GM12874 (cell line): Measurements from ENCODE around the gene DCST2.

ENCODE experiments used
- CTCF ChIP-seq: IDR thresholded peaks from 2 replicates; pipeline ENCODE4 v1.5.1; 2011; ENCODE audit warnings: low read depth, mild to moderate bottlenecking, control low read depth, low read length, moderate library complexity; ENCODE audit not compliant: insufficient read depth

DCST2 gene

GRCh38 chr1:155035936-155036335, 2.4 kb upstream of the DCST2 start:
- no peak for TF ChIP-seq CTCF

DNA sequence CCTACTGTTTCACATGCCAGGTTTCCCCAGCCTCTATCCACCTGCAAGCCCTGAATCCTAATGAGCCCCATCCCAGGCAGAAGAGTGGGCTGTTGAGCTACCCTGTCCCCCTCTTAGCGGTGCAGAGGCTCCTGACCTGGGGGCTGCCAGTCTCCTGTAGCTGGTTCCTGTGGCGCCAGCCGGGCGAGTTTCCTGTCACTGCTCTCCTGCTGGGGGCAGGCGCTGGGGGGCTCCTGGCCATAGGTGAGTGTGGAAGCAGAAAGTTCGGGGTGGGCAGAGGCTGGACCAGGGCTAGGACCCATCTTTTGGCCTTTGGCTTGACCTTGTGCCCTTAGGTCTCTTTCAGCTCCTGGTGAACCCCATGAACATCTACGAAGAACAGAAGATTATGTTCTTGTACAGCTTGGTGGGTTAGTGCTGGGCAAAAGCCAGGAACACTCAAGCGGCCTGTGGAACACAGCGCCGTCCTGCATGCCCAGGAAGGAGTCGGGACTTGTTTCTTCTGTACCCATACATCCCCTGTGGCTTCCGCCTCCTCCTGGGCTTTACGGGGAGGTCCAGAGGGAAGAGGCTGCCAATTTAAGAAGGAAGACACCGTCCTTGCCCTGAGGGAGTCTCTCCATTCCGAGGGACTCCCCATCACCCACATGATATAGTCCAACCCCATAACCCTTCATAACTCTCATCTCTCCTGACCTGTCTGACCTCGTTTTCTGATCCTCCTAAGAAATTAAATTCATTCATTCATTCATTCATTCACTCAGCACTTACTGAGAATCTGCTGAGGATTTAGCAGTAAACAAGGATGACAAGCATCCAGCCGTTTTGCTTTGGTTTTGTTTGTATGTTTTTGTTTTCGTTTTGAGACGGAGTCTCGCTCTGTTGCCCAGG, 982 bp upstream of the DCST2 start:
- no peak for TF ChIP-seq CTCF

DNA sequence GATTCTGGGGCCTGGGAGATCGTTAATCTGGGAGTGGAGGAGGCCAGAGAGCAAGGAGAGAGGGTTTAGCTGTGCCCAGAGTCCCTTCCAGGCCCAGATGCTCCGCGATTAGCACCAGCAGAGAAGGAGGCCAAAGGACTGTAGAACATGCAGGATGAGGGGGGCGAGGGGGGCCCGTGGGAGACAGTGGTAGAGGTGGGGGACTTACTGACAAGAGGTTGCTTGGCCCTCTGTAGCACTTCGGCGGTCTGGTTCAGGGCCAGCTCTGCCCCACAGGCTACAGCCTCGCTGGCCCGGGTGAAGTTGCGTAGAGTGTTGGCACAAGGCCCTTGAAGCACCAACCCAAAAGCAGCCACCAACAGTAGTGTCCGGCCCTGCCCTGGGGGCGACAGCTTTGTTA, 695 bp downstream of the DCST2 start:
- no peak for TF ChIP-seq CTCF

DNA sequence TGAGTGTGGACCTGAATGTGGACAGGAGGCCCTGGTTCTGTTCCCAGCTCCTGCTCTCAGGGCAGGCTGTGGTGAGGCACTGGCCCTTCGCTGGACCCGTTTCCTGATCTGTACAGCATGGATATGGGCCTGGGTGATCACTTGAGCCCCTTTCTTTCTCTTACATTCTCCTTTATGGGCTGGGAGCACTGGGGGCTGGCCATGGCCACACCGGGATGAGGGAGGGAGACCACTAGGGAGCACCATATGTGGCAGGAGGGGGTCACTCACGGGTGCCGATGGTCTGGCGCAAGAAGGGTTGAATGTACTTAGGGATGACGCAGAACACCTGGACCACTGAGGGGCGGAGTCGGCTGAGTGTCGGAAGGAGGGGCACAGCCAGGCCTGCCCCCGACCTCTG, 2.7 kb downstream of the DCST2 start:
- TF ChIP-seq CTCF, result no peak

DNA sequence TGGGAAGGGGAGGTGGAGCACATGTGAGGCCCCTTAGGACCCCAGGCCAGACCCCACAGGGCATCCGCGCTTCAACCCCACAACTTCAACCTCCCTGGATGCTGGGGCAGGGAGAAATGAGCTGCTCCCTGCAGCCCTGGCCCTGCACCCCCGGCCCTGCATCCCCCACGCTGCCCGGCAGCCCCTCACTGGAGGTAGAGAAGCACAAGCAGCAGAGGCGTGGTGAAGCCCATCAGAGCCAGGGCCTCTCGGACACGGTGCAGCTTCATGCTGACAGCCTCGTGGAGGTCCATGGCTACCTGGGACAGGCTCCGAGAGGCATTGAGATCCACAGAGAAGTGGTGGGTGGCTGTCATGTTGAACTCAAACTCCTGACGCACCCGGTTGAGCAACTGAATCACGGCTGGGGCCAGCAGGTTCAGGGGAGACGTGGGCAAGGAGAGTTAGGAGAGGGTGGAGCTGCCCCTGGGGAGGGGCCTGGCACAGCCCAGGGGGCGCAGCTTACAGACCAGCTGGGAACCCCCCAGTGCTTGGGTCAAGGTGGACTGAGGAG, 3.3 kb downstream of the DCST2 start:
- TF ChIP-seq CTCF, result no peak

DNA sequence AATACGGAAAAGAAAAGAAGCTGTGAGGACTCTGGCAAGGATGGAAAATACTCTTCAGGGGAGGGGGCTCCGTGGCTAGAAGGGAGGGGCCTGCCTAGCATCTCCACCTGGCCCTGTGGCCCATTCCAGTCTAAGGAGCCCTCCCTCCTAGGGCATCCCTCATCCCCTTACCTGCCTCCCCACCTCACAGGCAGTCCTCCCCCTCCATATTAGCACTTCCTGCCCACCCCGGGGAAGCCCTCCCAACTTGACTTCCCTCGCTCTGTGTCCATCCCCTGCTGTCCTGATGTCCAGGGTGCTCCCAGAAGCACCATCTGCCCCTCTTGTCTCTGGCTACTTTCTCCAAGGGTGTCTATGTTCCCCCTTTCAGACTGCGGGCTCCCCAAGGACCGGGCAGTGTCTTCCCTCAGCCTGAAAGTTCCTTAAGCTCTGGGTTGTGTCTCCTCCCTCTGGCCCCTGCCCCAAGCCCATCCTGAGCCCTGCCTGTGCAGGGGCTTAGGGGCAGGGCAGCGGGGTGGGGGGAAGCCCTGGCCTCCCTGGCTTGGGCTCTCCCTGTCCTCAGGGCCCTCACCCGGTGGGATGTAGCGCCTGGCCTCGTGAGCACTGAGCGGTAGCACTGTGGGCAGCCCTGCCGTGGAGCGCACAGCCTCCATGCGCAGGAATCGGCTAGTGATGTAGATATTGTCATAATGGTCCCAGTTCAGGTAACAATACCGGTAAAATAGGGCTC, 3.9 kb downstream of the DCST2 start:
- no peak for TF ChIP-seq CTCF

GRCh38 chr1:155026588-155026987, 7.0 kb downstream of the DCST2 start:
- TF ChIP-seq CTCF, result no peak
